Medulla oblongata (tissue), 1 donor: ENCODE data around the gene SELENOH.
A peak's percentile ranks its signal among the peaks of the same experiment; 100 is the strongest.
"Not testable (repeated sequence)": the region's sequence is repeated elsewhere in the genome, so short reads cannot be mapped to it uniquely, and the experiment has no call there.

ENCODE experiments used
- DNase-seq: peaks from one replicate; pipeline ENCODE4 v3.0.0-alpha.2; 2015; ENCODE audit errors: extremely low spot score

SELENOH gene, protein sequence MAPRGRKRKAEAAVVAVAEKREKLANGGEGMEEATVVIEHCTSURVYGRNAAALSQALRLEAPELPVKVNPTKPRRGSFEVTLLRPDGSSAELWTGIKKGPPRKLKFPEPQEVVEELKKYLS

GRCh38 chr11:57741132-57742086, at the start of gene SELENOH:
SELENOH (plus strand) TSS chr11:57741491; CDS start chr11:57741596, 105 bp downstream.
- DNase-seq, result peak; percentile 96

DNA sequence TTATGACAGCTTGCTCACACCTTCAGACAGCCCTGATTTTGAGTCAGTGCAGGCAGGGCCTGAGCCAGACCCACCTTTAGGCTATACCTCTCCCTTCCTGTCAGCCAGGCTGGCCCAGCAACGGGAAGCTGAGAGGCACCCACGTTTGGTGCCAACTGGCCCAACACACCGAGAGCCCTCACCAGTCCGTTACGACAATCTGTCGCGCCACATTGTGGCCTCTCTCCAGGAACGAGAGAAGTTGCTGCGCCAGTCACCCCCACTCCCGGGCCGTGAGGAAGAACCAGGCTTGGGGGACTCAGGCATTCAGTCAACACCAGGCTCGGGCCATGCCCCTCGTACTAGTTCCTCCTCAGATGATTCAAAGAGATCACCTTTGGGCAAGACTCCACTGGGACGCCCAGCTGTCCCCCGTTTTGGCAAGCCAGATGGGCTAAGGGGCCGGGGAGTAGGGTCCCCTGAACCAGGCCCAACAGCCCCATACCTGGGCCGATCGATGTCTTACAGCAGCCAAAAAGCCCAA, 42.4 kb upstream of the SELENOH start:
- DNase-seq, result no peak

GRCh38 chr11:57699813-57700212, 41.5 kb upstream of the SELENOH start:
- DNase-seq, result no peak

DNA sequence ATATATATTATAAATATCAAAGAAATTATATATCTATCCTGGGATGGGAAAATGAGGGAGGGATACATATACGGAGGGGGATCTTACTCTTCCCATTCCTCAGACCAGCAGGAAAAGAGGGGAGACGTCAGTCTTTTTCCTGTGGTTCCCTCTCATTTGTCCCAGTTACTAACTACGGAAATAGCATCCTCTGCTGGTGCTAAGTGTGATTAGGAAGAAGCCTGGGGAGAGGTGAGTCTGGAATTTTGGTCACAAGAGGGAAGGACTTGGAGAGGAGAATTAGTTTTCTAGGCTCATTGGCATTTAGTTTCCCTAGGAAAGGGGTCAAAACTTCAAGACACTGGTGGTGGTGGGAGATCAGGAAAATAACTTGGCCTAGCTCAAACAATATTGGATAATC, 40.9 kb upstream of the SELENOH start:
- DNase-seq, result no peak

DNA sequence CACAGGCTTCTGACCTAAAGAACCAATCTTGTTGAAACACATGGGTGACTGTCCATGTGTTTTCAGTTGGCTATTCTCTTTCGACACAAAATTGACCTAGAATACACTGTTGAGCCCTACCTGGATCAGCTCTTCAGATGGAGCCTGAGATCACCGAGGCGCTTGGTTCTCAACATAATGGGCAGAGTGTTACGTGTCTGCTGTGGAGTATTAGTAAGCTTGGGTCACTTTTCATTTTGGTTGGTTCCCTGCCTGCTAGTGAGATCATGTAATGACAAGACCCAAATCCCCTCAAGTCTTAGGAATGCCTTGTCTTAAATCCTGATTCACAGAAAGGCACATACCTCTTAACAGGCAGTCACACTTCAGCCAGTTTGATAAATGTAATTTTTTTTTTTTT, 38.0 kb upstream of the SELENOH start:
- DNase-seq, result no peak

DNA sequence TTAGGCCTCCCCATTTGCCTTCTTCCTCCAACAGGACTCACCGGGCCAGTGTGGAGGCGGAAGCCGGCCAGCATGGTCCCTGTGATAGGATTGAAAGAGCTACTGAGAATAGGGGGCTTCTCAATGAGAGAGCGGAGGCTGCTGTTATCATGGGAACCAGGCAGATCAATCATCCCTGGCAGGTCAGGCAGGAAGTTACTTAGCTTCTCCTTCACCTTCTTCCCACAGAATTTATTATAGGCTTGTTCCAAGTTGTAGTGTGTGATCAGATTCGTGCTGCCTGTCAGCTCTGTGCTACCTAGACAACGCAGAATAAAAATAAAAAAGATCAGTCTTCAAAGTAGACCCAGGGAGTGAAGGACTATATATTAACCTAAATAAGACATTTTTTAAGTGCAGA, 36.4 kb upstream of the SELENOH start:
- no peak for DNase-seq

GRCh38 chr11:57705432-57705831, 35.9 kb upstream of the SELENOH start:
- DNase-seq, result not testable (repeated sequence)

DNA sequence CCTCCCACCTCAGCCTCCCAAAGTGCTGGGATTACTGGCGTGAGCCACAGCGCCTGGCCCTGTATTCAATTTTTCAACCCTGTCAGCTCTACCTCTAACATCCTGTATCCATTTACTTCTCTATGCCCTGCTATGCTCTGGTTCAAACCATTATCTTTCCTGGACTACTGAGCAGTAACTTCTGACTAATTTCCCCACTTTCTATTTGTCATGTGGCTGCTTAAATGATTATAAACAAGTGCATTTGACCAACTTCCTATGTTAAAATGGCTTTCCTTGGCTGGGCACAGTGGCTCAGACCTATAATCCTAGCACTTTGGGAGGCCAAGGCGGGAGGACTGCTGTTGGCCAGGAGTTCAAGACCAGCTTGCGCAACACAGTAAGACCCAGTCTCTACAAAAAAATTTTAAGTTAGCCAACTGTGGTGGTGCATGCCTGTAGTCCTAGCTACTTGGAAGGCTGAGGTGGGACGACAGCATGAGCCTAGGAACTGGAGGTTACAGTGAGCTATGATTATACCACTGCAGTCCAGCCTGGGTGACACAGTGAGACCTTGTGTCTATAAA, 31.4 kb upstream of the SELENOH start:
- DNase-seq, result no peak

DNA sequence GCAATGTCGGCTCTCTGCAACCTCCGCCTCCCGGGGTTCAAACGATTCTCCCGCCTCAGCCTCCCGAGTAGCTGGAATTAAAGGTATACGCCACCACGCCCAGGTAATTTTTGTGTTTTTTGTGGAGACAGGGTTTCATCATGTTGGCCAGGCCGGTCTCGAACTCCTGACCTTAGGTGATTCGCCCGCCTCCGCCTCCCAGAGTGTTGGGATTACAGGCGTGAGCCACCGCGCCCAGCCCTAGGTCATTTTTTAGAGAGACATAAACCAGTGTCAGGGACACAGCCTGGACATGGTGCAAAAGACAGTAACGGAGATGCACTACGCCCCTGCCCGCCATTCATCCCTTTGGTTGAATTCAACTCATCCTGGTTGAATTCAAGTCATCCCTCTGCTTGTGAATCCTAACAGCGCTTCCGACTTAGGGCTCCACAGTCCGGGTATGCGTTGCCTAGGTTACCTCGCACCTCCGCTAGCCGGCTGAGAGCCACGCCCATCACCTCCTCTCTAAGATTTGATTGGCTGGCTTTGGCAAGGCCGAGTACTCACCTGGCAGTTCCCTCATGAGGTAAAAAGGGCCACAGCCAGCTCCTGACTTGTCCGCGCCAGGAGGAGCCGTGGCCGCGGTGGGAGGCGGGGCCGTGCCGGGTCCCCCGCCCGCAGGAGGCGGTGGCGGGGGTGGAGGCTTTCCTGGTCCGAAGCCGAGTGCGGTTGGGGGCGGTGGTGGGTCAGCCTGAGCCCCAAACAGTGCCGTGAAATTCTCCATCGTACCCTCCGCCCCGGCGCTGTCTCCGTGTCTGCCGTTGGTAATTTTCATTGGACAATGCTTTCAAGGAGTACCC, 29.7 kb upstream of the SELENOH start, which contains the start of gene MED19:
Gene MED19, minus strand, starts transcription at position 802 of the 842 bp plus-strand sequence. Its CDS starts 36 bp downstream, at position 766.
- DNase-seq, result no peak

GRCh38 chr11:57712256-57713150, 28.8 kb upstream of the SELENOH start, which contains the start of gene TMX2:
TMX2 (plus strand) TSS chr11:57712593; CDS start chr11:57712619, 26 bp downstream.
- DNase-seq, result peak; percentile 99

GRCh38 chr11:57713835-57714234, 27.5 kb upstream of the SELENOH start:
- no peak for DNase-seq

DNA sequence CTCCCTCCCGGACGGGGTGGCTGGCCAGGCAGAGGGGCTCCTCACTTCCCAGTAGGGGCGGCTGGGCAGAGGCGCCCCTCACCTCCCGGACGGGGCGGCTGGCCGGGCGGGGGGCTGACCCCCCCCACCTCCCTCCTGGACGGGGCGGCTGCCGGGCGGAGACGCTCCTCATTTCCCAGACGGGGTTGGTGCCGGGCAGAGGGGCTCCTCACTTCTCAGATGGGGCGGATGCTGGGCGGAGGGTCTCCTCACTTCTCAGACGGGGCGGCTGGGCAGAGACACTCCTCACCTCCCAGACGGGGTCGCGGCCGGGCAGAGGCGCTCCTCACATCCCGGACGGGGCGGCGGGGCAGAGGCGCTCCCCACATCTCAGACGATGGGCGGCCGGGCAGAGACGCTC, 24.6 kb upstream of the SELENOH start:
- DNase-seq, result not testable (repeated sequence)

DNA sequence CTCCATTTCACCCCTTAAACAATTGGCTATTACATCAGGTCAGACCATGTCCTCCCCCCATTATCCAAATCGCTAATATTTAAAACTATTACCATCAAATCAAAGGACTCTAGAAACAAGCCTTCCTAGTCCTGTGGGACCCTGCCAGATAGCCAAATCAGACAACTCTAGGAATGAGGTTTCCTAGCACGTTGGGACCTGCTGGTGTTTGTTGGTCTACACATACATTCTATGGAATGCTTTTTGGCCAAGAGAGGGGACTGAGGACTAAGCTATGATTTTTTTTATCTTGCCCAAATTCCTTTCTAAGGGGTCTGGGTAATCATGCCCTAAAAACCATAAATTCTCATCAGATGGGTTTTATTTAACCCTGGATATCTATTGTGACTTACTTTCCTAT, 14.1 kb upstream of the SELENOH start:
- no peak for DNase-seq

DNA sequence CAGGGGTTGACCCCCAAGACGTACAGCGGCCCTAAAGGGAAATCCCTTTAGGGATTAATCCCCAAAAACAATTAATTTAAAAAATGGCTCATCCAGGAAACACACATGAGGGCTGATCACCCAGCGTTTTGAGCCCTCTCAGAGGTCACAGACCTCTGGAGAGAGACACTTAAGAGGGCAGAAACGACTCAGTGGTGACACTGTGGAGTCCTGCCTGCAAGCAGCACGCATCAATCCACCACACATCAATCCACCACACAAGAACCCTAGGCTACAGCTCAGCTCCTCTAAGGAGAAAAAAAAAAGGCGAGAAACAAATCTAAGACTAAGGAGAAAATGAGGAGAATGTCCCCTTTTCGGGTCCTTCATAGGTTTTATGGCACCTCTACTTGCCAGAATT, 12.5 kb upstream of the SELENOH start:
- DNase-seq, result no peak

DNA sequence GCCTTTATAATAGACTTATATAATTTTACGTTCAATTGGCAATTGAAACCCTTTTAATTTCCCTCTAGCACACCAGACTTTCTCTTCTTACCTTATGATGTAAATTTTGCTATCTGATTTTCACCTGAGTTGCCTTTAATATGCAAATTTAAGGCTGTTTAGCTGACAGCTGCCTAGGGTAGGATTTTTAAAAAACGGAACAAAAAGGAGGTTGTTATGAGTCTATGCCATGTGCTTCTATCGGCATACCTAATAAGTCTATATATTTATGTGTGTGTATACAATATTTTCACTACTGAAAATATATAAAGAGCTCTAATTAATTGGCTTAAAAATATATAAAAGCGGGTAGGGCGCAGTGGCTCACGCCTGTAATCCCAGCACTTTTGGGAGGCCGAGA, 11.8 kb upstream of the SELENOH start:
- no peak for DNase-seq

GRCh38 chr11:57732661-57733060, 8.6 kb upstream of the SELENOH start:
- DNase-seq, result no peak

GRCh38 chr11:57735619-57736298, 5.5 kb upstream of the SELENOH start:
- DNase-seq, result no peak

GRCh38 chr11:57742087-57742452, 779 bp downstream of the SELENOH start:
- no peak for DNase-seq

- DNase-seq, result no peak
Measured at GRCh38 chr11:57744357-57744756, 3.1 kb downstream of the SELENOH start.

DNA sequence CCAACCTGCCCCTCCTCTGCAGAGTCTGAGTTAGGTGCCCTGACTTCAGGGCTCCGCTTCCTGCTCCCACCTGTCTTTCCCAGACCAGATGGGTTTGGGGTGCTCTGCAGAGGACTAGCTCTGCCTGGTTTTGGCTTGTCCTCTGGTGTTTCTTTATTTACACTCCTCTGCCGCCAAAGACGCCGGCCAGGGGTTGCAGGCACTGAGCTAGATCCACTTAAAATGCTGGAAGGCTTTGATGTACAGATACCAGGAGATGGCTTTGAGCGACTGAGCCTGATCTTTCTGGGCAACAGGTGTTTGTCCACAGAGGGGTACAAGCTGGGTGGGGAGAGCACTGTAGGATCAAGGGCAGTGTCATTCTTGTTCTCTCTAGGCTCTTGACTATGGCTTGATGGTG, 3.9 kb downstream of the SELENOH start:
- DNase-seq, result no peak
